NB4 (cell line): ENCODE data around the gene DUSP5.

ENCODE experiments used
- MYC ChIP-seq: IDR thresholded peaks from 2 replicates; pipeline ENCODE4 v1.6.1; 2011; ENCODE audit warnings: low read depth, low read length
- POLR2A ChIP-seq: IDR thresholded peaks from 2 replicates; pipeline ENCODE4 v1.6.1; 2011; ENCODE audit warnings: mild to moderate bottlenecking; ENCODE audit not compliant: insufficient read length; ENCODE audit errors: extremely low read depth
- TF ChIP-seq, protein P1 (sequence below): IDR thresholded peaks from one replicate; pipeline ENCODE4 v1.5.1; 2012; ENCODE audit warnings: low read depth, low read length

DNA sequence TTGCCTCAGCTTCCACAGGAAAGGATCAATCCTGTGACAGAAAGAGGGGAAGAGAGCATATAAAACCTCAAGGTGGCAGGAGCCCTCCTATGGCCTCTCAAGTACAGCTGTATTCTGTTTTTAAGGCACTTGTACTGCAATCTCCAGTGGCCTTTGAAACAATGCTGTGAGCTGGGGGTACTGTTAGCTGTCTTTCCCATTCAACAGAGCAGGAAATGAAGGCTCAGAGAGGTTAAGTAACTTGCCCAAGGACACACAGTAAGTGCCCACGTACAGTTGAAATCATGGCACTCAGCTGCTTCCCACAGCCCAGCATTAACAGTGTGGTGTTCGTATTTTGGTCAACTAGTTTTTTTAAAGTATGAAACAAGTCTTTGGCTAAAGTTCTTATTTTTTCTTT, 34.0 kb downstream of the DUSP5 start:
- no peak for TF ChIP-seq POLR2A
- TF ChIP-seq, protein P1, sequence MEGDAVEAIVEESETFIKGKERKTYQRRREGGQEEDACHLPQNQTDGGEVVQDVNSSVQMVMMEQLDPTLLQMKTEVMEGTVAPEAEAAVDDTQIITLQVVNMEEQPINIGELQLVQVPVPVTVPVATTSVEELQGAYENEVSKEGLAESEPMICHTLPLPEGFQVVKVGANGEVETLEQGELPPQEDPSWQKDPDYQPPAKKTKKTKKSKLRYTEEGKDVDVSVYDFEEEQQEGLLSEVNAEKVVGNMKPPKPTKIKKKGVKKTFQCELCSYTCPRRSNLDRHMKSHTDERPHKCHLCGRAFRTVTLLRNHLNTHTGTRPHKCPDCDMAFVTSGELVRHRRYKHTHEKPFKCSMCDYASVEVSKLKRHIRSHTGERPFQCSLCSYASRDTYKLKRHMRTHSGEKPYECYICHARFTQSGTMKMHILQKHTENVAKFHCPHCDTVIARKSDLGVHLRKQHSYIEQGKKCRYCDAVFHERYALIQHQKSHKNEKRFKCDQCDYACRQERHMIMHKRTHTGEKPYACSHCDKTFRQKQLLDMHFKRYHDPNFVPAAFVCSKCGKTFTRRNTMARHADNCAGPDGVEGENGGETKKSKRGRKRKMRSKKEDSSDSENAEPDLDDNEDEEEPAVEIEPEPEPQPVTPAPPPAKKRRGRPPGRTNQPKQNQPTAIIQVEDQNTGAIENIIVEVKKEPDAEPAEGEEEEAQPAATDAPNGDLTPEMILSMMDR = no peak
- TF ChIP-seq MYC = no peak
